Activated T-helper 9 cell treated with anti-CD3 and anti-CD28 coated beads, Interleukin-2, amount 50 U/mL, for 16 hours (primary cell): ENCODE results near the gene PLXNA4.
"Not testable (repeated sequence)": the region's sequence is repeated elsewhere in the genome, so short reads cannot be mapped to it uniquely, and the experiment has no call there.

Experiments
- DNase-seq: peaks from one replicate; pipeline ENCODE4 v3.0.0-alpha.2; 2020; ENCODE audit warnings: low read depth

PLXNA4 gene

DNA sequence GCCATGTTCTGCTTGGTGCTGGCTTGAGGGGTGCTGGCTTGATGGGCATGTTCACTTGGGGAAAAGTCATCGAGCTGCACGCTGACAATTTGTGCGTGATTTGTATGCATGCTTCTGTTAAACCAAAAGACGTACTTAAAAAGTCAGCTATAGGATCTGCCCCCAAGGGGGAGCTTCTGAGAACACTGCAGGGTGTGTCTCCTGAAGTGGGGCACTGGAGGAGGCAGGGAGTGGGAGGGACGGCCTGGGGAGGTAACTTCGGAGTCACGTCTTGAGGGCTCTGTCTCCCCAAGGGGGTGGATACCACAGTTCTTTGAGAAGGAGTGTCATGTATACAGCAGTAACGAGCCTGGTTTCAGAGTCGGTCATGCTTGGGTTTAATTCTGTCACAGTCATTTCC, 406.5 kb downstream of the PLXNA4 start:
- no peak for DNase-seq

DNA sequence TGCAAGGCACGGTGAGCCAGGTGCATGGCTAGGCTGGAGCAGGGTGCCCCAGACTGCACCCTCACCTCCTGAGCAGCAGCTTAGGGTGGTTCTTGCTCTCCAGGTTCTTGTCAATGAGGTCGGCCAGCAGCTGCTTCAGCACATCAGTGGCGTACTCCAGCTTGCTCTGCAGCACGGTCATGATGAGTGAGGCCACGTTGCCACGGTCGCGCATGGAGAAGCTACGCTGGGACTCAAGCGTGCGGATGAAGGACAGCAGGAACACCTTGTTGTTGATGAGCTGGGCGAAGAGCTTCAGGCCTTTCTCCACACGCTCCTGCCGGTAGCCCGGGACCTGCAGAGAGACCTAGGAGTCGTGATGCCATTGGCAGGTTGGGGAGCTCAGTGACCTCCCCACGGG, 408.0 kb downstream of the PLXNA4 start:
- DNase-seq = no peak

DNA sequence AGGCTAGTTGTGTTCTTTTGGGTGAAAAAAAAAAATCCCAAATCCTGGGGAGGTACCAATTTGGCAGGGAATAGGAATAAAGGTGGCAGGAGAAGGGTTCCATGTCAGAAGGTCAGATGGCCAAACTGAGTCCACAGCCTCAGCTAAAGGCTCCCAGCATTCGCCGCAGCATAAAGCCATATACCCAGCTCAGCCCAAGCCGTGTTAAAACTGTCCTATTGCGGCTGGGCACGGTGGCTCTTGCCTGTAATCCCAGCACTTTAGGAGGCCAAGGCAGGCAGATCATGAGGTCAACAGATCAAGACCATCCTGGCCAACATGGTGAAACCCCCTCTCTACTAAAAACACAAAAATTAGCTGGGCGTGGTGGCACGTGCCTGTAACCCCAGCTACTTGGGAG, 410.6 kb downstream of the PLXNA4 start:
- DNase-seq = not testable (repeated sequence)

DNA sequence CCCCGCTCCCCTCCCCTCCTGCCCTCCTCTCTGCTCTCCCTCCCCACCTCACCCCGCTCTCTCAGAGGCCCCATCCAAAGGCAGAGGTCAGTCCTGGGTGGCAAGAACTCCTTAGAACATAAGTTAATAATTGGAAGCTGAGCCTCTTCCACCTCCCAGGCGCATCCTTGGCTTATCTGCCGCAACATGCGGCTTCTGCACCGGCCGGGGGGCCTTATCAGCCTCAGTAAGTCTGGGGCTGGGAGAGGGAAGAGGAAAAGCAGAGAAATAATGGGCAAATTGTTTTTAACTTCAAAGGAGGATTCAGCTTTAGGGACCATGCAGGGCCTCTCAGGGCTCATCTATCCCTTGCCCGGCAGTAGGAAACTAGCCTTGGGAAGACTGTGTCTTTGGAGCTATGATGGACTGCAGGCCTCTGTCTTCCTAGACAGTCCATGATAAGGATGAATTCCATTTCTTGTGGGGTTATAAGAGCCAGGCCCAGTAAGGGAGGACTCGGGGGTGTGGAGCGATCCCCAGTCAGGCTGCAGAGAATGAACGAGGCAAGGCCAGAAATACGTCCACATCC, 411.6 kb downstream of the PLXNA4 start:
- no peak for DNase-seq

DNA sequence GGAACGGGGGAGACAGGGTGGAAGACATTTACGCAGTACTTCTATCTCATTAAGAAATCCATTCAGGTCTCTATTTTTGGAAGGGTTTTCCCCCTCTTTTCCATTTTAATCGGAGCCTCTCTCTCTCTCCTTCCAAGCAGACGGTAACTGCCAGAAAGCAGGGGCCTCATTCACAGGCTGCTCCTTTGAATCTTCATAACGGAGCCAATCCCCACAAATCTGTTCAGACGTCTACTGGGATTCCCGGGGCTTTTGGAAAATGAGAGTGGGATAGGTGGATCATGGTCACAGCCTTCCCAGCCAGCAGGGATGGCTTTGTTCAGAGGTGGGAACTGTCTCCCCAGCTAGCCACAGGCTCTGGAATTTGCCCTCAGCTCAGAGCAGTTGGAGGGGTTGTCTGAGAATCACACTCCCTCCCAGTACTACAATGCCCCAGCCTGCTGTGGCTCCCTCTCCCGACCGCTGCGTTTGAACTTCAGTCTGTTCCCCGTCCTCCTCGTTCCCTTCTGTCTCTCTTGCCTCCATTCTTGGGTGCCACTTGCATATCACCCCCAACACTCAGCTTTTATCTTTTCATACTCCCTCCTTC, 413.6 kb downstream of the PLXNA4 start:
- DNase-seq = no peak

DNA sequence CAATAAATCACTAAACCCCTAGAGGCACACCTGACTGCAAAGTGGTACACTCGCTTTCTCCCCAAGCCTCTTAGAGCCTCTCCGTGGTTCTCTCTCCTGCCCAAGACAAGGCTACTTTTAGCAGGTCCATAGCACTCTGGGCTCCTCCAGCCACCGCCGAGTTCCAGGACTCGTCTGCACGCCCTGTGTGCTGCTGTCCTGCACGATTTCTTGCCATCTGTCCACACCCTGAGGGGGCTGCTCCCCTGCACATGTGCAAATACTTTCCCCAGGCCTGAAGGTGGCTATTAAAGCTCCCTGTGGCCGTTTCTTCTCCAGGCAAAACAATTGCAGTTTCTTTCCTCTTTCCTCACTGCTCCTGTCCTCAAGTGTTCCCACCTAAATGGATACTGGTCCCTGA, 414.3 kb downstream of the PLXNA4 start:
- DNase-seq = no peak

DNA sequence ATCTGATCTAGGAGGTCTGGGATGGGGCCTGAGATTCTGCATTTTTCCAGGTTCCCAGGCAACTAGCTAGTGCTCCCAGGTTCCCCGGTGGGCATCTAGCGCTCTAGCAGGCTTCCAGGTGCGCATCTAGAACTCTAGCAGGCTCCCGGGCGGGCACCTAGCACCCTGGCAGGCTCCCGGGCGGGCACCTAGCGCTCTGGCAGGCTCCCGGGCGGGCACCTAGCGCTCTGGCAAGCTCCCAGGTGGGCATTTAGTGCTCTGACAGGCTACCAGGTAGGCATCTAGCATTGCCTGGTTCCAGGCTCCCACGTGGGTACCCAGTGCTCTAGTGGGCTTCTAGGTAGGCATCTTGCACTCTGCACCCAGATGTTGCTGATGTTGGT, 414.7 kb downstream of the PLXNA4 start:
- no peak for DNase-seq

DNA sequence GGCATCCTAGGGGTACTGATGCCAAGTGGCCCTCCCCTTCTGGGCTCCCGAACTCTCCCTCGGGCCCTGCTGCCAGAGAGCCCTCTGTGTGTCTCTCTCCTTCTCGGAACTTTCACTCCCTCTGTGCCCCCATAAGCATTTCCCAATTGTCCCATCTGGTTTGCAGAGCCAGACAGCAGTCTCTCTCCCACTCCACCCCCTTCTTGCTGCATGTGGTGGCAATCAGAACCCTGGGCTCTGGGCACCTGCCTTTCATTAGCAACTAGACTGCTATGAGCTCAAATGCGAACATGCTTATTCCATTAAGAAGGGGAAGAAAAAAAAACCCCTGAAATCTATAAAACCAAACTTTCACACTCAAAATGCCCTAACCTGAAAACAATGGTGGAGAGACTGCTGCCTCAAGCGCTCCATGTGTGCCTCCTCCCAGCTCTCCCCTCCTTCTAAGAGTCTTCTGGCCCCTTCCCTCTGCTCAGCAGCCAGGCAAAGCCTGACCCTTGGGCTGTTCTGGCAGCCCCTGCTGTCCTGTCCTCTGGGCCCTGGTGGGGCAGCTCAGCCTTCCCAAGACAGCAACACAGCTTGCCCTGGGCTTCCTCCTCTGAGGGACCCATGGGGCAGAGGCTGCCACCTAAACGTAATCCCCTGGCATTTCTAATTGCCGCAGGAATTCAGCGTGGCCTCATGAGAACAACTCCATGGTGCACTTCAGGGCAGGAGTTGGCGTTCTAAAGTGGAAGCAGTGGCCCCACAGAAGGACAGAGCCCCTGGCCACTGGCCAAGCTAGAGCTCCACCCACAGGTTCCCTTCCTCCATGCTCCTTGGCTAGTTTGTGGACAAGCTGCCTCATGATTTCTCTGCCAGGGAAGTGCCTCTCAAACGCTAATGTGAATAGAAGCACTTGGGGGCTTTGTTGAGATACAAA, 415.4 kb downstream of the PLXNA4 start:
- no peak for DNase-seq

DNA sequence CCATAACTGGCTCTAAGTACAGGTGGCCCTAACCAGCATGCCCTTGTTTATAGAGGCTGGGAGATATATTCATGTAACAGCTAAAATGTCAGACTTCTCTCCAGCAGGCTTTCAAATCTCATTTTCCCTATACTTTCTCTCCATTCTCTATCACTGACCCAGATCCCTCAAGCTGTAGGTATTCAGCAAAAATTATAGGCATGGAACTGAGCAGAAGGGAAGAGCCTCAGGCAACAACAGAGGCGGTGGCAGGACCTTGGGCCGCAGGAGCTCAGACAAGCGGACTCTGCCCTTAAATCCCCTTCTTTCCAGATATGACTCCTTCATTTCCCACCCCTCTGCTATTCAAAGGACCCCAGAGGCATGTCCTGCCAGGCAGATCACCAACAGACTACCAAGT, 417.4 kb downstream of the PLXNA4 start:
- no peak for DNase-seq

DNA sequence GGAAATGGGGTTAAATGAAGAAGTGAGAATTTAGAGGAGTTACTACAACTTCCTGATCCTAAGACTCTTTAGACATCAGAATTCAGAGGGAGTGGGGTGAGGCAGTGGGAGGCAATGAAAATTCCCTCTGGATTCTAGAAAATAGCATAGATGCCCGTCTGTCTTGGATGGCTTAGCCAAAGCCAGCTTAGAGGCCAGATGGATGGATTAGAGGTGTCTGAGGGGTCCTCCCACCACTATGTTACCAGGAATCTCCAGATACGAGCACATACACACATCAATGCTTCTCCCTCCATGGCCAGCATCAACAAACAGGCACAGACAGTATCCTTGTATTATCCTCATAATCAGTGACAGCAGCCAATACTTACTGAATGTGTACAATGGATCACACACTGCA, 418.1 kb downstream of the PLXNA4 start:
- no peak for DNase-seq

DNA sequence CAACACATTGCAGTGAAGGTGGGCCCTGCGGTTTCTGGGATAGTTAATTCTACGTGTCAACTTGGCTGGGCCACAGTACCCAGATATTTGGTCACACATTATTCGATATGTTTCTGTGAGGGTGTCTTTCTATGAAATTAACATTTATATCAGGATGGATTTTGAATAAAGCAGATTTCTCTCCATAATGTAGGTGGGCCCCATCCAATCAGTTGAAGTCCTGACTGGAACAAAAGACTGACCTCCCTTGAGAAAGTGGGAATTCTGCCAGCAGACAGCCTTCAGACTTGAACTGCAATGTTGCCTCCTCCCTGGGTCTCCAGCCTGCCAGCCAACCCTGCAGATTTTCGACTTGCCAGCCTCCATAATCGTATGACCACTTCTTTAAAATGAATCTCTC, 420.6 kb downstream of the PLXNA4 start:
- DNase-seq = no peak

DNA sequence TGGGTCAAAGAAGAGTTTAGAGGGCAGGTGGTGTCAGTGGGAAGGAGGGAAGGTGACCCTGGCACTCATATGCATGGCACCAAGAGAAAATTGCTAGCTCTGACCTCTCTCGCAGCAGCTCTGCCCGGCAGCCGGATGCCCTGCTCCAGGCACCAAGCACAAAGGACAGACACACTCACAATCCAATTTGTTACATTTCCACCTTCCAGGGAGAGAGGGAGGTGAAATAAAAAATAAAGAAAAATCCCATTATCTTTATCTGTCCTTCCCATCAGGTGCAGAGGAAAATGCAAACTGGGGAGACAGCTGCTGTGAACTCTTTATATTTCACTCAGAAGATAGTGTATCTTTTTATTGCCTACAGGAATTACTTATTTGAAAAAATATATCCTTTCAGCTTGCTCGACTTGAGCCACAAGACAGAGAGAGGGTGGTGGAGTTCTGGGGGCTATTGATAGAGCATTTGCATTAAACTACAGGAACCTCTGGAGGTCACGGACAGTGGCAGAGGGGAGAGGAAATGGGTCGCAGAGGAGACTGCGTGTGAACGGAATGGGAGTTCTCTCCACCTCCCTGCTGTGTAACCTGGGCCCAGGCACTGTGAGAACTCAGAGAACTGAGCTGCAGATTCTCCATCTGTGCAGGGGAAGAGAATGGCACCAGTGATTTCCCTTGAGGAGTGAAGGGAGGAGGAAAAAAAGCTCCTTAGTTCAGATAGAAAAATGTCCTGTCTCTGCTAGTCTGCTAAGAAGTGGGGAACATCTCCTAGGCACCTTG, 421.4 kb downstream of the PLXNA4 start:
- no peak for DNase-seq

DNA sequence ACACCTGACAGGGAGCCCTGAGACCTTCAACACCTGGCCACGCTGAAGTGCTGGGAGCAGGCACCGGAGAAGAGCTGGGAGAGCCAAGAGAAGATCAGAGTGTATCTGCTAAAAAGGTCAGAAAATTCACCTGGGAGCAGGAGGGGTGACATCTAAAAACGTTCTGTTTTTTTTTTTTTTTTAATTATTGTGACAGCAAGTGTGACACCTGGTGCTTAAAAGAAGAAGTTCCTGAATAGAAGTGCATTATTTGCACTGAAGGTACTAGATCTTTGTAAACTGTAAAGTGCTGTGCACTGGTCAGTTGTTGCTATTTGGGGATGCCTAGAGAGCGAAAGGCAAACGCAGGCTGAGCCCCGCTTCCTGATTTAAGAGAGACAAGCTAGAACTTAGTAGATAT, 422.0 kb downstream of the PLXNA4 start:
- no peak for DNase-seq

DNA sequence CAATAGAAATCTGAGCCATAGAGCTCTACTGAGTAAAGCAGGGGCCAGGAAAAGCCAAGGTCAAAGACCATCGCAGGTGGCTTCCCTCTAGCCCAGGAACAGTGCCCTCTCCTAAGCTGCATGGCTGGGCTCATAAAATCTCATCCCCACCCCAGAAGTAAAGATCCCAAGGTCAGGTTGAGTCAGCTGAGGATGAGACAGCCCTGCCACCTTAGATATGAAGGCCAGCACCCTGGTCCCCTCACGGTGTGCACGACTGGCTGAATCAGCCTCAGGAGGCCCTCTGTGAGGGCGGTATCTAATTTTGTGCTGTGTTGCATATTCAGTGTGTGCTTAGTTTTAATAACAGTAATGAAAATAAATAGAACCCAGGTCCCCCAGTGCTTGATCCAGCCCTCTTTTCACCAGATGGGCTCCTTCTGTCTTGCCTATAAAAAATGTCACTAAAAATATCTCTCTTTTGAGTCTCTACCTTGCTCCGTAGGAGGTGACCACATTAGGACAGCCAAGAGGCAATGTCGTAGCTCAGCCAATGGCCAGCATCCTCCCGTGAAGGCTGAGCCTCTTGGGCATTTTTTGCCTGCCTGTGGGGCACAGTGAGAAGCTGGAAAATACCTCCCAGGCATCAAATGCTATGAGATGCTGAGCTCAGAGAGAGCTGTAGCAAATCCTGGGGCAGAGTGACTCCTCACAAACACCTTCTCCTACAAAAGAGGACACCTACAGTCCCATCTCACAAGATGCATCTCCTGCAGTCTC, 424.0 kb downstream of the PLXNA4 start:
- DNase-seq = no peak

DNA sequence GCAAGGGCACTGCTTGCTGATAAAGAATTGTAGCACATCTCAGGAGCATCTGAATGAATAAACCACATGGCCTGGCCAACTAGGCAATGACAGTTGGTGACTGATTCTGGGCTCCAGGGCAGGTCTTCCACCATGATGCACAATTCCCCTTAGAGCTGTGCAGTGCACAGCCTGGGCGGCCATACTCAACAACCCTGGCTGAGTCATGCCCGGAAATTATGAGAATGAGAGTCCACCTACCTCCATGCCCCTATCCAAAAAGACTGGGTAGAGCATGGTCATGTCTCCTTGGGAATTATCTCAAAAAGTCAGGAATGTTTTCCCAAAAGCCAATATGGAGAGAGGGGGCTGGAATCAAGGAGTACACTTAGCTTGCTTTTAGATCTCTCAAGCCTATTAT, 425.6 kb downstream of the PLXNA4 start:
- DNase-seq = no peak

DNA sequence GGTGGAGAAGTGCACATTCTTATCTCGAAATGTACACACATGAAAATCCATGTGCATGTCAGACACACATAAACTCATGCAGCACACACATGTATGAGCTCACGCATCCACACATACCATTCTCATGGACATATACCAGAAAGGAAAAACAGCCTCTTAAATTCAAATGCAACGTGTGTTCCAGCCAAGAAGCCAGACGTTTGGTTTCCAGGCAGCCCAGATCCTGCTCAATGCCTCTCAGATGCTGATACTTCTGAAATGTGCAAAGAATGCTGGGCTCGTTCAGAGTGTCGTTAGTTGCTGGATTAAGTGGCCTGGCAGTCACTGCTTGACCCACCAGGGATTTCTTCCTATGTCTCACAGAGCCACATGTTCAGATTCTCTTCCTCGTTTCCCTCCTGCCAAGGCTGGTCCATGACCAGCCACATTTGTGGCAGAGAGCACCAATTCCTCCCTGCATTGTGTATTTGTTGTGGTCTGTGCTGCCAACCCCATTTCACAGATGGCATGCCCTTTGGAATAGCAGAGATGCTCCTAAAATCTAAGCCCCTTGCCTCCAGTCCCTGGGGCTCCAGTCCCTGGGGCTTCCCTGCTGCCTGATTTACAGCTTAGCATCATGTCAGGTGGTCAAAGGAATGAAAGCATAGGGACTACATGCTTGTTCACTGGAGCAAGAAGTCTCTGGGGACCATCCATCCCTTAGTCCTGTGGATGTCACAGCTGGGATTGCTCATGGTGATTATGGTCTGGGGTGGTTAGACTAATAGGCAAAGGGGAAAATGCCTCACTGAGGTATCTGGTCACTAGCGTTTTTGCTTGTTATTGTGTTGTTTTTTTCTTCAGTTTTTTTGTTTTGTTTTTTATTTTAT, 426.6 kb downstream of the PLXNA4 start:
- no peak for DNase-seq

DNA sequence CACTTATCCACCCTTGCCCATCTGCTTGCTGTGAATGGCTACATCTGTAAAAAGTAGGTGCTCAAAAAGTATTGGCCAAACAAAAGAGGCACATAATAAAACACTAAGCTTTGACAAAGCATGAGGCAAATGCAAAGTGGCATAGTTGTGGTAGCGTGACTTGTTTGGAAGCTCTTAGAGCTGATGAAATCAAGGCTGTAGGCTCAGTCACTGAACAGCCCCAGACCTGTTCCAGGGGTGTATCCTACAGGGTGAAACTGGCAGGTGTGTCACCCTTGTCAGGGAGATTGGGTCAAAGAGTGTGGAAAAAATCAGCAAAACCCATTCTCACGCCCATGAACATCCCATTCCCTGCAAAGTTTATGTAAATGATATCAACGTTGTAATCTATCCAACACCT, 427.4 kb downstream of the PLXNA4 start:
- DNase-seq = no peak

DNA sequence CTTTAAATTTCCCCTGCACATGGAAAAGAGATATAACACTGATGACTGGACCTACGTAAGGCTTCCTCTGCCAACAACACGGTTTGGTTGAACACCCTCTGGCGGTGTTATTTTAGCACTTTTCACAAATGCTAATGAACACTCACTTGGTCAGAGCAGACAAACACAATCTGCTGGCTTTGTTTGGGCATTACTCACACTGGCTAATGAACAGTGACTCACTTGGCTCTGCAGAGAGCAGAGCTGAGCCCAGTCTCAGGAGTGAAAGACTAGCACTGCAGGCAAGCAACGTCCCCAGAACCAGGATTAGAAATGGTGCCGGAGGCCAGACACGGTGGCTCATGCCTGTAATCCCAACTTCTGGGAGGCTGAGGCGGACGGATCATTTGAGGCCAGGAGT, 430.8 kb downstream of the PLXNA4 start:
- DNase-seq = no peak

DNA sequence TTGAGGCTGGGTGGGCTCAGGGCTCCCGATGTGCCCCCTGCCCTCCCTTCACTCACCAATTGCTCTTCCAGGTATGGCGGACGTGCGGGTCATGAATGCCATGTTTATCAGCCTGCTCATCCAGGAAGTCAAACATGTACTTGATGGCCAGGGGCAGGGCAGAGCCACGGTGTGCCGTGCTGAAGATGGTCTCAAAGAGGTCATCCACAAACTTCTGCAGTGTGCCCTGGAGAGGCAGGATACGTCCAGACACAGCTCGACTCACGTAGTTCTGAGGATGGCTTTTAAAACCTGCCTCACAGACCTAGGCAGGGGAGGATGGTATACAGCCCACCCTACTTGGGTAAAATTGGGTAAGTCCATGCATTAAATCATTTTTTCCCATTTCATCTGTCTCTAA, 431.2 kb downstream of the PLXNA4 start:
- no peak for DNase-seq

DNA sequence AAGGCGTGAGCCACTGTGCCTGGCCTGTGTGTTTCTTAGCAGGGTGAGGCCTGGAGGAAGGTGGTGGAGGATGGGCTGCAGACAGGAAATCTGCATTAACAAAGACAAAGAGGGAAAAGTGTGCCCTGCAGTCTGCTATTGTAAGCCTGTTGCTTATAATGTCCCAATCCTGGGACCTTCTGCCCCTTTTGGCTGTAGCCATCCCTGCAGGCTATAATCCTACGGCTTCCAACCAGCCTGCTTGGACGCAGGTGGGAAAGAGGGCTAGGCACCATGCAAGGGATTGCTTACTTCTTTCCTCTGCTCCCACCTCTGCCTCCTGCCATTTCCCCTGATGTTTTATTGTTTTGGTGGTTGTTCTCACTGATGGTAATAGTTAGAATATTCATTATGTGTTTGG, 434.3 kb downstream of the PLXNA4 start:
- DNase-seq = no peak

DNA sequence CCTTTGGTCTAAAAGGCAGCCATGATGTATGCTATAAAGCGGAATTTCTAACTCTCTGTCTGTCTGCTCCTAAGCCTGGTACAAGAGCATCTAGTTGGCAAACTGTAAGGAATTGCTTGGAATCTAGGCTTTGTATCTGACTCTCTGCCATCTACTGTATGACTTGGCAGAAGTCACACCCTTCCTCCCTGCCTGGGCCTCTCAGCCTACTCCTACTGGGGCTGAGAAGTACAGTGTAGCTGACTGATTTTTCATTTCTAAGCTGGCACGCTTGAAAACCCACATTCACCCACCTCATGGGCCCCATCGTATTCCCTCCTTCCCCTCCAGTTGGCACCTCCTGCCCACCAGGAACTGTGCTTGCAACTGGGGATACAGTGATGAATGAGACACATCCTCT, 435.2 kb downstream of the PLXNA4 start:
- no peak for DNase-seq
